ENCODE results near the gene MDFI.

Gene MDFI

DNA sequence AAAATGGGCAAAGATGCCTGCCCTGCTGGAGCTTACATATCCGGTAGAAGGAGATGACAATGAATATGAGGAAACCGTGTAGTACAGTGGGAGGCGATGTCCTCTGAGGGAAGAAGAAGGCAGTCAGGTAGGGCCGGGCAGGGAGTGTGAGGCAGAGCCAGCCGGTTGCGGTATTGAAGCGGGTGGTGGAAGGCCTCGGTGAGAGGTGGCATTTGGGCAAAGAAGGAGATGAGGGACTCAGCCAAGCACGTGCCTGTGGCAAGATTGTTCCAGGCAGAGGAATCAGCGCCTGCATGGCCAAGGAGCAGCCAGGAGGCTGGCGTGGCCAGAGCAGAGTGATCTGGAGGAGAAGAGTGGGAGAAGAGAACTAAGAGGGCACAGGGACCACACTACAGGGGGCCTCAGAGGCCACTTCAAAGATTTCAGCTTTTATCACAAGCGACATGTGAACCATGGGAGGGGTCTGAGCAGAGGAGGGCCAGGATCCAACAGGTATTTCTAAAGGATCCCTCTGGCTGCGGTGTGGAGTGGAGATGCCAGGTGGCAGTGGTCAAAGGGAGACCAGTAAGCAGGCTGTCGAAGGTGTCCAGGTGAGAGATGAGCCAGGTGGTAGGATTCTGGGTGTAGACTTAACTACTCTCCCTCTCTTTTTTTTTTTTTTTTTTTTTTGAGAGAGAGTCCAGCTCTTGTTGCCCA, 13.8 kb downstream of the MDFI start:
- DNase-seq, result no peak

- no peak for DNase-seq
These were observed 14.8 kb downstream of the MDFI start for GRCh38 chr6:41652866-41653652.

DNA sequence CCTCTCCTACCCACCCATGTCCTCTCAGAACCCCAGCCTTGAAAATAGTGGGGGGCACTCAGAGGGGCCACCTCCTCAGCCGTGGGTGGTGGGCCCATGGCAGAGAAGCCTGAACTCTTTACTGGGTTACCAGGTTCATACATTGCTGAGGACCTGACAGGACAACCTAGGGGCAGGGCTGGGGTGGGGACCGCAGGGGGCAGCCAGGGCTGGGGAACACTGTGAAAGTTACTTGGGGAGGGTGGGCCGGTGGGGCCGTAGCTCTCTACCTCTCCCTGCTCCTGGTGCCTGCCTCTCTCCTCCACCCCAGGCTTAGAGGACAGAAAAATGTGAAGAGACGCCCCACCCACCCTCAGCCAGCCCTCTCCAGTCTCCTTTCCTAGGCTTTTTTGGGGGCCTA, 15.4 kb downstream of the MDFI start:
- no peak for DNase-seq

- DNase-seq, result no peak
These were observed 16.0 kb downstream of the MDFI start for GRCh38 chr6:41654151-41654697.

DNA sequence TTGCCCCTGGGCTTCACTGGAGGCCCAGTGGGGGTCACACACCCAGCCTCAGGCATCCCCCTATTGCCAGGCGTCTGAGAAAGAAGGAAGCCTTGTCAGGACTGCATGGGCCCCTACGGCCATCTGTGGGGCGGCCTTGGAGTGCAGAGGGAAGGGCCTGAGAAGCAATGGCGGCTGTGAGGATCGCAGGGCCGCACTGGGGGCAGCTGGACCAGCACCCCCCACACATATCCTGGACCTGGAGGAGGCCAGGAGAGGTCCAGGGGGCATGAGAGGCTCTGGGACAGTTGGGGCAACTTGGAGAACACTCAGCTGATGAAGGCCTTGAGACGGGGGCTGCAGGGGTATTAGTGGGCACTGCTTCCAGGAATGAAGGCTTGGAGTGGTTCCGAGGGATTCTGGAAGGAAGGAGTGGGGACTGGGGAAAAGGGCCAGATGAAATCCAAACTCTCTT, 16.5 kb downstream of the MDFI start:
- DNase-seq, result no peak

DNA sequence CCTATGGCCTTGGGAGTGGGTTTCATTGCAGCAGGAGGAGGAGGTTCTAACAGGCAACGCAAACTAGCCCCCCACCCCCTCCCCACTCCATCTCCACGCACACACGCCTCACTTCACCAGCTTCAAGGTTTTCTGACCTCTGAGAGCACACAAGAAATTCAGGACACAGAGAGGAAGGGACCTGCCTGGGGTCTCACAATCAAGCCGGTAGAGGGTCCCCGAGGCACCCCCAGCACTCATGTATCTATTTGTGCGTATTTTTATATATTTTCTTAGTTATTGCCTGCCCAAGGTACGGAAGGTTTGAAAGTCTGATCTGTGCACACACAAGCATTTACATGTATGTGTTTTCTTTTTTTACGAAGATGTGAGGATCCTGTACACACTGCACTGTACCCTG, 16.9 kb downstream of the MDFI start:
- no peak for DNase-seq

DNA sequence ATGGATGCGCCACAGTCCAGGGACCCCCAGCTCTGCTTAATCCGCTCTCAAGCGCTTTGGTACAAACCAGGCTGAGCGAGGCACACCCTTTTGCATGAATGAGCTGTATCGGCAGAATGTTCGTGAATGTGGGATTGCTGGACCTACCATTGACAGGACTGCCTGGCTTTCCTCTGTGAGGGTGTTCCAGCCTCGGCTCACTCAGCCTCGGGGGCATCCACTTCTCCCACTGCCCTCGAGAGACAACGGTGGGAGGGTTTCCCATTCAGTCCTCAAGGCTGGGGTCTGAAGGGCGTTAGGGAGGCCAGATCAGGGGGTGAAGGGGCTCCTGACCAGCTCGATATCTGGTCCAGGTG, 17.4 kb downstream of the MDFI start:
- DNase-seq, result no peak

DNA sequence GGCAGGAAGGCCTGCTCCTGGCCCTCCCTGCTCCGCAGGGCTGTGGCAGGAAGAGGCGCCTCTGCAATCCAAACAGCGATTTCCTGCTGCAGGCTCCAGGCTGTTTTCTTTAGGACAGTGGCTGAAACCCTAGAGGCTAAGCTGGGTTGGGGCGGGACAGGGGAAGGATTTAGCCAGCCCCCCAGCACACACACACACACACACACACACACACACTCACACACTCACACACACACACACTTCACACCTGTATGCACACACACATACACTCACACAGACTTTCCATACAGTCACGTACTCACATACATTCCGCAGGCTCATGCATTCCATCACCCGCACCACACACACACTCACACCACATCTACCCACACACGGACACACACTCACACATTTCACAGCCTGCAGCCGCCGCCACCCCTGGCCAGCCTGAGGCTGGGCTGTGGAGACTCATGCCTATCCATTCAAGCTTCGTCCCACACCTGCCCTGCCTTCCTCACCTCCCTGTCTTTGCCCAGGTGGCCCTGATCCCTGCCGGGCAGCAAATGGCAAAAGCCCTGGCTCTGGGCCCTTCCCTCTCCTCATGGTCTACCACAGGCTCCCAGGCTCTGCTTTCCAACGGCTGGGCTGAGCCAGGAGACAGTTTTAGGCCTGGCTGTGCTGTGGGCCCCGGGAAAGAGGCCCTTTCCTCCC, 17.9 kb downstream of the MDFI start:
- no peak for DNase-seq

- DNase-seq, result no peak
These were observed 19.1 kb downstream of the MDFI start for GRCh38 chr6:41657131-41658094.

GRCh38 chr6:41658636-41659035, 20.4 kb downstream of the MDFI start:
- DNase-seq, result no peak

DNA sequence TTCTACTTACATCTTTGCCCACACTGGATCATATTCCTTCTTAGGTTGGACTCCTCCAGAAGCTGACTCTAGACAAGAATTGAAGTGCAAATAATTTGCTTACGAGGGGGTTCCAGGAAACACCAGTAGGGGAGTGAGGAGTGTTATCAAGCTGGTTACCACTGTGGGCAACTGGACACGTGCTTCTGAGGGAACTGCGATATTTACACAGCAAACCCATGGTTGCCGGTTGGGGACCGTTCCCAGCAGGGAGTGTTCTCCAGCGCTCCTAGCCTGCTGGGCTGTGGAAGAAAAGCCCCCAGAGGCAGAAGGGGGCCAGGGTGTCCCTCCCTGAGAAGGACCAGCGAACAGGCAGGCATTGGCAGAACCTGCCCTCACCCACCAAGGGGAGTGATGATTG, 21.7 kb downstream of the MDFI start:
- DNase-seq, result no peak

DNA sequence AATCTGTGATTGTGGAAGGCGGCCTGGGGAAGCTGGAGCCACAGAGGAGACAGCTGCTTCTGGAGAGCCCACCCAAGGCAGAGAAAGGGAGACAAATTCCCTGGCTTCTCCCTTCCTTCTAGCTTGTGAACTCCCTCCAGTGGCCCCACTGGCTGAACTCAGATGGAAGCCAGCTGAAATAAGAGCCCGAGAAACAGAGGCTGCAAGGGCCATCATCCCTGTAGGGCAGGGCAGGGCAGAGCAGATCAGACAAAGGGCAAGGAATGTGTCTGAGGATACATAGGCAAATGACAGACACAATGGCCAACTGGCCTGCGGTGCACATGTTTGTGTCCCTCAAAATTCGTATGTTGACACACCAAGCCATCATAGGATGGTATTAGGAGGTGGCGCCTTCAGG, 25.3 kb downstream of the MDFI start:
- DNase-seq, result no peak

DNA sequence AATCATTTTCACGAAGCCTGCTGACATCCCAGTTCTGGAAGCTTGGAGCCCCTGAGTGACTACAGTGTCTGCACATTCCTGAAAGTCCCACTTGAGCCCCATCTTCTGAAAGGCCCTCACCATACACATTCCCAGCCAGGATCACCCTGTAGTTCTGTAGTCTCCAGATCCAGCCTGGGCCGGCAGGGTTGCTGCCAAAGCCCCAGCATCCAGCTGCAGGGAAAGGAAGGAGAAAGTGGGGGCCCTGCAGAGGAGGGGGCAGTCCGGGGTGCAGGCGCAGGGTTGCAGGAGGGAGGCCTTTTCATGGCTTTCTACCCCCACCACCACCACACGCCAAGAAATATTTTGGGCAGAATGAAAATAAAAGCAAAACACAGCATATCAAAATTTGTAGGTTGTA, 26.0 kb downstream of the MDFI start:
- no peak for DNase-seq

DNA sequence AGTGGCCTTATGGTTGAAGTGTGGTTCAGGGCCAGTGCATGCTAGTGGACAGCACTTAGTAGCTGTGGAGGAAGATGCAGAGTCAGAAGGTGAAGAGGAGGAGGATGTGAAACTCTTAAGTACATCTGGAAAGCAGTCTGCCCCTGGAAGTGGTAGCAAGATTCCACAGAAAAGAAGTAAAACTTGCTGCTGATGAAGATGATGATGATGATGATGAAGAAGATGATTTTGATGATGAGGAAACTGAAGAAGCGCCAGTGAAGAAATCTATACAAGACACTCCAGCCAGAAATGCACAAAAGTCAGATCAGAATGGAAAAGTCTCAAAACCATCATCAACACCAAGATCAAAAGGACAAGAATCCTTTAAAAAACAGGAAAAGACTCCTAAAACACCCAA, 28.9 kb downstream of the MDFI start:
- no peak for DNase-seq

DNA sequence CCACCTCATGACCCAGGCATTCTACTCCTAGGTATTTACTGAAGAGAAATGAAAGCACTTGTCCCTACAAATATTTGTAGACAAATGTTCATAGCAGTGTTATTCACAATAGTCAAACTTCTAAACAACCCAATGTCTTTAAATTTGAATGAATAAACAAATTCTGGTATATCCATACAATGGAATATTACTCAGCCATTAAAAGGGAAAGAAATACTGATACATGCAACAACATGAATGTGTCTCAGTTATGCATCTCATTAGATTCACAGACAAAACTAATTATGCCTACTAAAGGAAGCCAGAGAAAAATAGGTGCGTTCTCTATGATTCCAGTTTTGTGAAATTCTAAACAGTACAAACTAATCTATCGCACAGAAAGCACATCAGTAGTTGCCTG, 30.7 kb downstream of the MDFI start:
- no peak for DNase-seq

GRCh38 chr6:41670703-41671360, 32.6 kb downstream of the MDFI start:
- no peak for DNase-seq

DNA sequence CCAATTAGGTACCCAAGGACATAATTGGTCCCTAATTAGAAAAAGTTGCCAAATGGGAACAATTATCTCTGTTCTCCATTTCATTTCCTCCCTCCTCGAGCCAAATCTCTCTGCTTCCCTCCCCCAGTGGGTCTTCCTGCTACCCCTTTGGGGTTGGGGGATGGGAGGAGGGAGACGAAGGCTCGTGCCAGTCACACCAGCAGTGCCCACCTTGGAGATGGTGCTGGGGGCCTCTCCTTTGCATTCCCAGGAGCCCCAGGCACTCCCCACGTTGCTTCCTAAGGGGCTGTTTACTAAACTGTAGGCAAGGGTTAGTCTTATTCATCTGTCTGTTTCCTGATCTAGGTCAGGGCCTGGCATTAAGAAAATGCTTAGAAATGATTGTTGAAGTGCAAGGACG, 33.1 kb downstream of the MDFI start:
- DNase-seq, result no peak

GRCh38 chr6:41672016-41672415, 33.7 kb downstream of the MDFI start:
- DNase-seq, result no peak

- DNase-seq, result no peak
These were observed 34.8 kb downstream of the MDFI start for GRCh38 chr6:41672816-41673703.

DNA sequence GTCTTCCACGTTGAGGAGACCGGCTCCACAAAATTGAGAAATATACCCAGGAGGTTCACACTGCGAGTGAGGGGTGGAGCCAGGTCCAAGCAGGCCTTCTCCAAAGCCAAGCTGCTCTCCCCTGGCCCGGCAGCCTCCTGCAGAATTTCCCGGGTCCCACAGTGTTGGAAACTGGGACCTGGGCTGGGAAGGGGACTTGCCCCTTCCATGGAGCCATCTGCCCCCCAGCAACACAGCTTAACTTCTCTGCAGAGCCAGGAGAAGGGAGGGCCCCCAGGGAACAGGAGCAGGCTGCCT, 35.4 kb downstream of the MDFI start:
- no peak for DNase-seq
